ENCODE results near the gene REXO1. TPM values are rescaled to one million over a fixed set of nuclear protein-coding genes. Genes with fewer than 3 reads are reported as not detected.

Gene REXO1
- total RNA-seq, 1 experiment from 2014 or later: 14.4 TPM

DNA sequence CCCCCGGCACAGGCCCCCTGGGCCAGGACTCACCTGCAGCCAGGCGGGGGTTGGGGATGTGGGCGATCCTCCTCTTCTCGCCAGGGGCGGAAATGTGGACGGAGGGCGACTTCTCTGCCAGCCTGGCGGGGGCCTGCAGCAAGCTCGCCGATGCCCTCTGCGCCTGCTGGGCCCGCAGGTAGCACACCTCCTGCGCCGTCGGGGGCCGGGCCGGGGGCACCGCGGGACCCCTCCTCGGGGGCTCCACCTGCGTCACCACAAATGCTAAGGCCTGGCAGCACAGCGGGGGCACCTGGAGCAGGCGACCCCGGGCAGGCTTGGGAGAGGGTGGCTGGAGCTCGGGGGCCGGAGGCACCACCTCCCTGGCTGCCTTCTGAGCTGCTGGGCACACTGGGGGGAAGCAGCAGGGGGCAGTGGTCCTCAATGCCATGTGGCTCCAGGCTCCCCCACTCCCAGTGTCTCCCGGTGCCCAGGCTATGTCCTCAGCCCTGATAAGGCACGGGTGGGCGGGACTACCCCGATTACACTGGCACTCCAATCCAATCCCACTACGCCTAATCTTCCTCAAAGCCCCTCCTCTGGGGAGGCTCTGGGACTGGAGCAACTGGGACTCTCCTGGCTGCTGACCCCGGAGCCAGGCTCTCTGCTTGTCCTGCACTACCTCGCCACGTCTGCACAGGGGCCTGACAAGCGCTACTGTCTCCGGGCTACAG lies 24.6 kb downstream of the REXO1 start:
- in situ Hi-C loops (cut with HindIII; ENCODE audit: low pct_unique_long_range_greater_than_20kb, low sequenced_read_pairs): no loop called here
- DNase-seq (ENCODE audit: low read depth): no peak

DNA sequence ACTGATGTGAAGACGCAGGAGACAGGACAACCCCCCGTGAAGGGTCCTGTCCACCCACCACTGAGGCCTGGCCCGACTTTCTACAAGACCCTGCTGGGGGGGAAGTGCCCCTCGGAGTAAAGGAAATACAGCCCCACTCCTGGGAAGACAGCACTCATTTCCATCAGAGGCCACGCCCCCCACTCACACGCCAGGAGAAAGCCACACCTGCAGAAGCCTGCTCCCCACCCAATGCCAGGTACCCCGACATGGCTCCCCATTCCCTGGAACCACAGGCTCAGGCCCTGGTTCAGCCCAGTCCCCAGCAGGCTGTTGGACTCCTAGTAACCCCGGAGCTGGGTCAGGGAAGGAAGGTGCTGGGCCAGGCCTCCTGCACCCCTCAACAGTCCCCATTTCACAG lies 25.3 kb downstream of the REXO1 start:
- DNase-seq (ENCODE audit: low read depth): no peak
- in situ Hi-C loops (cut with HindIII; ENCODE audit: low pct_unique_long_range_greater_than_20kb, low sequenced_read_pairs): no loop called here

DNA sequence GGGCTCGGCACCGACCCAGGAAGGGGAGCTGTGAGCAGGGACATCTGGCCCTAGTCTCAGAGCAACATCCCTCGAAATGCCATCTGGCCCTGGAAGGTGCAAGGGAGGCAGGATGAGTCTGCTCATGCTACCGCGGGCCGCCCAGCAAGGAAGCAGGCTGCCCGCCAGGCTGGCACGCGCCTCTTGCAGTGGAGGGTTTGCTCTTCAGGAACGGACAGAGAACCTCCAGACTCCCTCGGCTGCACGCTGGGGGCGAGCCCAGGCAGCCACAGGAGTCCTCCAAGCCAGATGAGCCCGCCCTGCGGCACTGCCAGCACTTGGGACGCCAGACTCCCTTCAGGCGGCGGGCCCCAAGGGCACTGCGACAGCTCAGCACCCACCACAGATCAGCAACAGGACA lies 26.1 kb downstream of the REXO1 start:
- no peak for DNase-seq (ENCODE audit: low read depth)
- in situ Hi-C loops (cut with HindIII; ENCODE audit: low pct_unique_long_range_greater_than_20kb, low sequenced_read_pairs): no loop called here

DNA sequence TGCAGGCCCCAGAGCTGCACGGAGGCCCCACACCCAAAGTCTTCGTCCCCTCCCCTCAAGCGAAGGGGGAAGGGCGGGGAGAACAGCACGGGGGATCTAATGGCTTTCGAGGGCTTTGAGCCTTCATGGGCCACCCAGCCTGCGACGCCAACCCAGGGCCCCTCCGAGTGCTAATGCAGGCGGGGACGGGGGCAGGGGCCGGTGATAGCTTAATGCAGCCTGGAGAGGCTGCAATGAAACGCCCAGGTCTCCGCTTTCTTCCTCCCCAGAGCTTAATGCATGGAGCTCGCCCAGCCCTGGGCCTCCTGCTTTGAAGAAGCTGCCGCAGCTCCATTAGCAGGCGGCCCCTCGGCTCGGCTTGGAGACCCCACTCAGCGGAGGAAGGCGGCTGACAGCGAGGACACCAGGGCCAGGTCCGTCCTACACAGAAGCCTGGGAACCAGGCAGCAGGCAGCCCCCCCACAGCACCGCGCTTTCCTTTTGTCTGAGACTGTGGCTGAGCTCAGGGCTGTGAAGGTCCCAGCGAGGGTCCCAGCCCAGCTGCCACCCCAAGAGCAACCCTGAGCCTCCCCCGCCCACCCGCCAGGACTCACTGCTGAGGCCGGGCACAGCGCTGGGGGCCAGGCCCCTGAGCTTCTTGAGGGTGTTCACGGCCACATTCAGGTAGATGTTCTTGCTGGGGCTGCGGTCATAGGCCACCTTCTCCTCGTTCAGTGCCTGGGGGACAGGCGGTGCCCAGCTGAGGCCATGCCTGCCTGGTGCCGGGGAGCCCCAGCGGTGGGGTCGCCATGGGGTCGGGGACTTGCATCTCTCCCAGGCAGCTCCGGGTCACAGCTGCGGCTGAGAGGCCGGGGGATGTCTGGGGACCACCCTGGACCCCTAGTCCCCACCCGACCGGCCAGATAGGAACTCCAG lies 28.7 kb downstream of the REXO1 start:
- in situ Hi-C loops (cut with HindIII; ENCODE audit: low pct_unique_long_range_greater_than_20kb, low sequenced_read_pairs): no loop called here

DNA sequence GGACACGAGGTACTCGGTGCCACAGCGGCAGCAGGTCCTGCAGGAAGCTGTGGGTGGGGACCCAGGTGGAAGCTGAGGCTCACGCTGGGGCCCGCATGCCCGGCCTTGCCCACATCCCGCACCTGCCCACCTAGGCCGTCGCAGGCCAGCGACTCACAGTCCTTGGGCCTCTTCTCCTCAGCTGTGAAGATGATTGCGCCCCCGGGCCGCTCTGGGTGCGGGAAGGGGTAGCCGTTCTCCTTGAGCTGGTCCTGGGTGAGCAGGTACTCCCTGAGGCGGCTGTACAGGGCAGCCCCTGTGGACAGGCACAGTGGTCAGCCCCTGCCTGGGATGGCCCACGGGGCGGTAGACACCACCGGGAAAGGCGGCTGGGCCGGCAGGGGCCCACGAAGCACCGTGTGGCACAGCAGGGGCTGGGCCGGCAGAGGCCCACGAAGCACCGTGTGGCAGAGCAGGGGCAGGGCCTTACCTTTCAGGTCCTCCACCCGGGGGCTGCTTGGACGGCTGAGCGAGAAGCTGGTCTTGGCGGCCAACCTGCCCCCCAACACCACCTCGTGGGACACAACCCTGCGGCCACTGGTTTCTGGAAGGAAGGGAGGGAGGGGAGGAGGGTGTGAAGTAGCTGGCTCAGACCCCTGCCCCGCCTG lies 29.6 kb downstream of the REXO1 start:
- DNase-seq (ENCODE audit: low read depth): no peak
- in situ Hi-C loops (cut with HindIII; ENCODE audit: low pct_unique_long_range_greater_than_20kb, low sequenced_read_pairs): no loop called here

More for the DNA sequence above, 28.7 kb downstream of the REXO1 start:
- no peak for DNase-seq (ENCODE audit: low read depth)

- in situ Hi-C loops (cut with HindIII; ENCODE audit: low pct_unique_long_range_greater_than_20kb, low sequenced_read_pairs): no loop called here
- DNase-seq (ENCODE audit: low read depth): no peak
Measured at GRCh38 chr19:1817553-1818179, 30.6 kb downstream of the REXO1 start.

GRCh38 chr19:1816530-1817298 lies 31.6 kb downstream of the REXO1 start:
- in situ Hi-C loops (cut with HindIII; ENCODE audit: low pct_unique_long_range_greater_than_20kb, low sequenced_read_pairs): no loop called here
- no peak for DNase-seq (ENCODE audit: low read depth)

- in situ Hi-C loops (cut with HindIII; ENCODE audit: low pct_unique_long_range_greater_than_20kb, low sequenced_read_pairs): no loop called here
- DNase-seq (ENCODE audit: low read depth): no peak
Measured at GRCh38 chr19:1815605-1816529, 32.4 kb downstream of the REXO1 start.

GRCh38 chr19:1814833-1815604 lies 33.3 kb downstream of the REXO1 start:
- DNase-seq (ENCODE audit: low read depth): no peak
- in situ Hi-C loops (cut with HindIII; ENCODE audit: low pct_unique_long_range_greater_than_20kb, low sequenced_read_pairs): no loop called here

GRCh38 chr19:1814391-1814790 lies 33.9 kb downstream of the REXO1 start:
- DNase-seq (ENCODE audit: low read depth): no peak
- in situ Hi-C loops (cut with HindIII; ENCODE audit: low pct_unique_long_range_greater_than_20kb, low sequenced_read_pairs): no loop called here

- in situ Hi-C loops (cut with HindIII; ENCODE audit: low pct_unique_long_range_greater_than_20kb, low sequenced_read_pairs): no loop called here
- DNase-seq (ENCODE audit: low read depth): no peak
Measured at GRCh38 chr19:1813192-1814182, 34.8 kb downstream of the REXO1 start.

DNA sequence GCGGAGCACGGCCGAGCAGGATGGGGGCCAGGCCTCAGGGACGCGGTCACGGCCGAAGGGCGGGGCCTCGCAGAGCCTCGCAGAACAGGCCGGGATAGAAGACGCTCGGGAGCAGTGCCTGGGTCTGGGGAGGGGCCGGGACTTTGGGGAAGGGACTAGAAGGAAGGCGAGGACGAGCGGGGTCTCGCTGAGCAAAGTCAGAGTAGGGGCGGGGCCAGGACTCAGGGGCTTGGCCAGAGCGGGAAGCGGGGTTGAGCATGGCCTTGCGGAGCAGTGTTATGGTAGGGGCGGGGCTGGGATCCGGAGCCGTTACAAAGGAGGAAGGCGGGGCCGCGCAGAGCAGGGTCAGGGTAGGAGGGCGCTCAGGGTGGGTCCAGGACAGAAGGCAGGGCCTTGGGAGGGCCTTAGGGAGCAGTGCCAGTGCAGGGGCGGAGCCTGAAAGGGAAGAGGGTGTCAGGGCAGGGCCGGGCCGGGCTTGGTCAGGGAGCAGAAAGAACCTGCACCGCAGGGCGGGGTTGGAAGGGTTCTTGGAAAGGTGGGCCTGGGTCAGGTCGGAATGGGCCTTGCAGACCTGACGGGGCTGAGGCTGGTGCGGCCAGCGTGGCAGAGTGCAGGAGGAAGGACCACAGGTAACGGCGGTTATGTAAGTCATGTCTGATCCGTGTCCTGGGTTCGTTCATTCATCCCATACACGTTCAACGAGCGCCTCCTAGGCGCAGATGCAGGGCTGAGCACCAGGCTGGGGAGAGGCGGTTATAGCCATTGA lies 35.7 kb downstream of the REXO1 start:
- in situ Hi-C loops (cut with HindIII; ENCODE audit: low pct_unique_long_range_greater_than_20kb, low sequenced_read_pairs): no loop called here
- DNase-seq (ENCODE audit: low read depth): peak; percentile 96

- in situ Hi-C loops (cut with HindIII; ENCODE audit: low pct_unique_long_range_greater_than_20kb, low sequenced_read_pairs): no loop called here
- DNase-seq (ENCODE audit: low read depth): peak; percentile 41
Measured at GRCh38 chr19:1811942-1812425, 36.3 kb downstream of the REXO1 start, which contains the start of gene ATP8B3. Gene ATP8B3 (minus strand): TSS chr19:1812276. CDS start chr19:1811736, 540 bp downstream.

GRCh38 chr19:1811472-1811894 lies 36.8 kb downstream of the REXO1 start:
- in situ Hi-C loops (cut with HindIII; ENCODE audit: low pct_unique_long_range_greater_than_20kb, low sequenced_read_pairs): no loop called here
- DNase-seq (ENCODE audit: low read depth): peak; percentile 78
